Endothelial cell of umbilical vein (primary cell): ENCODE measurements around the gene ADGRG1. TPM values are rescaled to one million over a fixed set of nuclear protein-coding genes. Genes with fewer than 3 reads are reported as not detected.

Experiments used
- BruUV-seq: library from RNA; stranded (reverse); fragments of 400-500 nt; replicated peaks from 2 replicates; lab custom pipeline; 2021; lab: Mats Ljungman, UMichigan
- CTCF ChIA-PET: fragments of 300-600, 350-600 bp; sonication (Branson Sonifier 250); formaldehyde crosslinking; loops from one replicate; lab custom pipeline; 2021; ENCODE audit warnings: antibody characterized with exemption, inconsistent platforms; lab: Charles Lee
- POLR2A ChIA-PET: fragments of 300-600, 350-600 bp; sonication (Branson Sonifier 250); formaldehyde crosslinking; loops from one replicate; lab custom pipeline; 2021; ENCODE audit warnings: antibody characterized with exemption, inconsistent platforms; lab: Charles Lee
- DNase-seq: peaks from one replicate; pipeline ENCODE4 v3.0.0-alpha.2; 2011; ENCODE audit warnings: low read depth, low spot score
- FAIRE-seq: peaks from 2 replicates; lab custom pipeline; 2011; peaks lifted over from hg19 to GRCh38; lab: Jason Lieb, UNC
- H2AFZ ChIP-seq: 2 replicates; pipeline ENCODE4 v1.6.0; 2012; ENCODE audit warnings: low read depth, low read length, control low read depth, inconsistent platforms
- H3K27ac ChIP-seq: 2 replicates; pipeline ENCODE4 v1.5.1; 2011; ENCODE audit warnings: low read depth, mild to moderate bottlenecking, control low read depth, low read length, moderate library complexity; ENCODE audit not compliant: insufficient read depth
- H3K27me3 ChIP-seq, 2 experiments: 2 replicates each; pipeline versions ENCODE4 v1.6.0 to v1.6.1; 2011; ENCODE audit warnings: low read length in 2 of 2, mixed read lengths in 1 of 2; ENCODE audit not compliant: control insufficient read depth in 2 of 2, insufficient read depth in 2 of 2
- H3K36me3 ChIP-seq, 2 experiments: 2 replicates in 1 of 2; 3 replicates in 1 of 2; pipeline ENCODE4 v1.5.1; 2011; ENCODE audit warnings: low read length in 2 of 2, mild to moderate bottlenecking in 1 of 2, moderate library complexity in 1 of 2; ENCODE audit not compliant: control insufficient read depth in 2 of 2, insufficient read depth in 2 of 2; ENCODE audit errors: extremely low read depth in 1 of 2
- H3K4me1 ChIP-seq: 3 replicates; pipeline ENCODE4 v1.5.1; 2011; ENCODE audit warnings: mild to moderate bottlenecking, low read length; ENCODE audit not compliant: control insufficient read depth, insufficient read depth; ENCODE audit errors: extremely low read depth
- H3K4me2 ChIP-seq: 2 replicates; pipeline ENCODE4 v1.6.1; 2011; ENCODE audit warnings: low read length, control low read depth, mixed read lengths; ENCODE audit not compliant: insufficient read depth
- H3K4me3 ChIP-seq, 3 experiments: fragments of 200-600 bp in 1 of 3; sonication (generic), shearing (Covaris generic) in 1 of 3; replicated peaks in 1 of 3; 2 replicates each; pipeline ENCODE4 v1.5.1; 2011 to 2016; ENCODE audit warnings: control low read depth in 3 of 3, low read length in 3 of 3, mild to moderate bottlenecking in 2 of 3, inconsistent platforms in 1 of 3, low read depth in 1 of 3, moderate library complexity in 1 of 3; ENCODE audit not compliant: insufficient read depth in 1 of 3
- H3K79me2 ChIP-seq: 2 replicates; pipeline ENCODE4 v1.6.0; 2012; ENCODE audit warnings: low read length, inconsistent platforms; ENCODE audit not compliant: control insufficient read depth, insufficient read depth
- H3K9ac ChIP-seq: replicated peaks from 2 replicates; pipeline ENCODE3; 2011; ENCODE audit warnings: low read length, control low read depth; ENCODE audit not compliant: insufficient read depth; ENCODE audit errors: extremely low read depth
- H3K9me1 ChIP-seq: replicated peaks from 3 replicates; pipeline ENCODE4 v1.6.0; 2011; ENCODE audit warnings: mild to moderate bottlenecking, low read length; ENCODE audit not compliant: control insufficient read depth, insufficient read depth; ENCODE audit errors: extremely low read depth
- H3K9me3 ChIP-seq: replicated peaks from 2 replicates; pipeline ENCODE4 v1.5.1; 2012; ENCODE audit warnings: low read length, inconsistent platforms; ENCODE audit not compliant: control insufficient read depth, insufficient read depth
- H4K20me1 ChIP-seq: replicated peaks from 2 replicates; pipeline ENCODE3; 2011; ENCODE audit warnings: mild to moderate bottlenecking, low read length; ENCODE audit not compliant: control insufficient read depth, insufficient read depth; ENCODE audit errors: extremely low read depth
- EZH2 ChIP-seq: IDR thresholded peaks from 2 replicates; pipeline ENCODE4 v1.6.1; 2012; ENCODE audit warnings: borderline replicate concordance, low read depth, mild to moderate bottlenecking, moderate library complexity, low read length, inconsistent platforms; ENCODE audit not compliant: severe bottlenecking
- FOS ChIP-seq: IDR thresholded peaks from 2 replicates; pipeline ENCODE4 v1.6.1; 2011; ENCODE audit warnings: mild to moderate bottlenecking, low read length, moderate library complexity, borderline replicate concordance; ENCODE audit not compliant: insufficient read depth
- GATA2 ChIP-seq: IDR thresholded peaks from 2 replicates; pipeline ENCODE4 v1.7.0; 2011; ENCODE audit warnings: low read depth, mild to moderate bottlenecking, moderate library complexity, mixed read lengths, low read length; ENCODE audit not compliant: insufficient read length, insufficient read depth
- JUN ChIP-seq: IDR thresholded peaks from 2 replicates; pipeline ENCODE4 v1.6.1; 2011; ENCODE audit warnings: borderline replicate concordance, low read depth; ENCODE audit not compliant: insufficient read length, insufficient read depth
- MAX ChIP-seq: IDR thresholded peaks from 2 replicates; pipeline ENCODE4 v1.6.1; 2011; ENCODE audit not compliant: insufficient read depth, insufficient read length
- MYC ChIP-seq: IDR thresholded peaks from one replicate; pipeline ENCODE4 v1.6.1; 2011; ENCODE audit warnings: mild to moderate bottlenecking, low read depth, low read length
- POLR2AphosphoS5 ChIP-seq: IDR thresholded peaks from 2 replicates; pipeline ENCODE4 v1.6.1; 2012; ENCODE audit warnings: low read depth, mild to moderate bottlenecking, control low read depth, low read length, moderate library complexity; ENCODE audit not compliant: insufficient read depth
- dilution Hi-C: fragments of 300-500 bp; cut with MboI; formaldehyde crosslinking; loops from one replicate; pipeline ENCODE4 v1.15.0; 2019; ENCODE audit warnings: low sequenced_read_pairs; ENCODE audit not compliant: extremely low pct_ligation_motif_present
- intact Hi-C: fragments of 100-400 bp; cut with micrococcal nuclease; formaldehyde crosslinking; loops from one replicate; pipeline ENCODE4 v1.10.0; 2022
- polyA plus RNA-seq, 4 experiments: library from polyadenylated mRNA; depleted of rRNA in 3 of 4; stranded (reverse) in 3 of 4; unstranded in 1 of 4; fragments of >200 nt; gene quantifications; 2 replicates each; pipeline versions ENCODE4 v1.2.1 to v1.2.3, GENCODE V29; 2011 to 2012; ENCODE audit warnings: missing spikeins in 1 of 4
- total RNA-seq: library from RNA; stranded (reverse); gene quantifications from 2 replicates; pipeline ENCODE4 v1.2.3, GENCODE V29; 2021

ADGRG1 gene
- total and polyA plus RNA-seq, 2 donors (not counting 3 experiments of a cell fraction or from before 2014, with no cell fraction given), result 45.6 to 92.5 TPM

GRCh38 chr16:57617604-57618111, 10.8 kb upstream of the ADGRG1 start:
- H3K4me1 ChIP-seq, result no peaks in the 10 kb centered on the region
- no peaks in the 10 kb centered on the region for H3K9me1 ChIP-seq
- no peaks in the 10 kb centered on the region for H3K27me3 ChIP-seq
- no peak overlapping the region for H3K4me2 ChIP-seq
- H3K4me3 ChIP-seq, result no peak overlapping the region
- BruUV-seq, result no TSS peak
- ChIA-PET CTCF (interaction anchor here (1.0 kb wide), 1 partner anchor 17 kb away, joined by 3 read pairs; no protein-coding TSS in a partner anchor), POLR2A (no interaction called here)
- no peaks in the 10 kb centered on the region for H3K79me2 ChIP-seq
- H3K9ac ChIP-seq, result no peak overlapping the region
- dilution Hi-C loops (no loop called here), intact Hi-C loops (no loop called here)
- no peak for DNase-seq
- FAIRE-seq, result no peak
- no peaks in the 10 kb centered on the region for H4K20me1 ChIP-seq
- no peak for TF ChIP-seq MAX
- no peak for TF ChIP-seq POLR2AphosphoS5
- TF ChIP-seq MYC, result no peak
- no peak for TF ChIP-seq FOS
- TF ChIP-seq JUN, result no peak
- H2AFZ ChIP-seq, result no peak overlapping the region
- no peaks in the 10 kb centered on the region for H3K9me3 ChIP-seq
- no peaks in the 10 kb centered on the region for H3K36me3 ChIP-seq
- no peak overlapping the region for H3K27ac ChIP-seq

GRCh38 chr16:57618296-57619132, 9.9 kb upstream of the ADGRG1 start:
- no peak overlapping the region for H3K27ac ChIP-seq
- H3K27me3 ChIP-seq, result no peaks in the 10 kb centered on the region
- no peaks in the 10 kb centered on the region for H3K36me3 ChIP-seq
- H3K79me2 ChIP-seq, result no peaks in the 10 kb centered on the region
- dilution Hi-C loops, result no loop called here
- CTCF ChIA-PET, result interaction anchor here (1.0 kb wide), 2 partner anchors 9 to 18 kb away, joined by 3 read pairs; partner anchors contain the start of gene ADGRG1
- POLR2A ChIA-PET, result no interaction called here
- H3K4me1 ChIP-seq, result no peaks in the 10 kb centered on the region
- TF ChIP-seq GATA2 (no peak), EZH2 (no peak)
- H3K4me2 ChIP-seq, result no peak overlapping the region
- no peaks in the 10 kb centered on the region for H4K20me1 ChIP-seq
- no peaks in the 10 kb centered on the region for H3K9me3 ChIP-seq
- H3K9me1 ChIP-seq, result no peaks in the 10 kb centered on the region
- no peak overlapping the region for H3K4me3 ChIP-seq
- no peak for FAIRE-seq
- H2AFZ ChIP-seq, result no peak overlapping the region
- BruUV-seq, result no TSS peak
- no peak for DNase-seq
- intact Hi-C loops, result no loop called here
- H3K9ac ChIP-seq, result no peak overlapping the region
